Caco-2 (cell line): Measurements from ENCODE around the gene EXOC8. TPM values are rescaled to one million over a fixed set of nuclear protein-coding genes. Genes with fewer than 3 reads are reported as not detected.

Source experiments
- BruUV-seq: library from RNA; stranded (reverse); fragments of 400-500 nt; replicated peaks from 2 replicates; lab custom pipeline; 2021; lab: Mats Ljungman, UMichigan
- CTCF ChIA-PET: fragments of 300-600 bp; sonication (Branson Sonifier 250); formaldehyde crosslinking; loops from one replicate; lab custom pipeline; 2022; ENCODE audit warnings: antibody characterized with exemption; lab: Charles Lee
- POLR2A ChIA-PET: fragments of 300-600 bp; sonication (Branson Sonifier 250); formaldehyde crosslinking; loops from one replicate; lab custom pipeline; 2022; ENCODE audit warnings: antibody characterized with exemption; lab: Charles Lee
- DNase-seq, 2 experiments: peaks; one replicate each; pipeline versions ENCODE4 v3.0.0 to v3.0.0-alpha.2; 2020 to 2022
- H3K27me3 ChIP-seq: replicated peaks from 2 replicates; pipeline ENCODE4 v1.6.0; 2011; ENCODE audit warnings: low read length; ENCODE audit not compliant: control insufficient read depth, insufficient read depth
- H3K36me3 ChIP-seq: 2 replicates; pipeline ENCODE4 v1.5.1; 2011; ENCODE audit warnings: low read length; ENCODE audit not compliant: control insufficient read depth, insufficient read depth
- H3K4me1 ChIP-seq: fragments of 250-450 bp; sonication (Bioruptor Pico); 2 replicates; pipeline ENCODE4 v1.5.1; 2020; ENCODE audit warnings: mild to moderate bottlenecking
- H3K4me3 ChIP-seq: 2 replicates; pipeline ENCODE4 v1.5.1; 2011; ENCODE audit warnings: low read depth, mild to moderate bottlenecking, control low read depth, low read length
- H3K9me3 ChIP-seq: fragments of 250-450 bp; sonication (Bioruptor Pico); 2 replicates; pipeline ENCODE4 v1.5.1; 2020; ENCODE audit warnings: mild to moderate bottlenecking, moderate library complexity
- H3K27ac Mint-ChIP-seq: one replicate; pipeline ENCODE4 v1.8.0; 2022; ENCODE audit warnings: mixed read lengths; ENCODE audit not compliant: unreplicated experiment
- H3K27me3 Mint-ChIP-seq: one replicate; pipeline ENCODE4 v1.8.0; 2022; ENCODE audit warnings: mixed read lengths; ENCODE audit not compliant: insufficient read depth, unreplicated experiment
- H3K36me3 Mint-ChIP-seq: one replicate; pipeline ENCODE4 v1.8.0; 2022; ENCODE audit warnings: mild to moderate bottlenecking, mixed read lengths; ENCODE audit not compliant: insufficient read depth, unreplicated experiment
- H3K4me1 Mint-ChIP-seq: one replicate; pipeline ENCODE4 v1.8.0; 2022; ENCODE audit warnings: low read depth, mixed read lengths; ENCODE audit not compliant: unreplicated experiment
- H3K4me3 Mint-ChIP-seq: one replicate; pipeline ENCODE4 v1.8.0; 2022; ENCODE audit warnings: mild to moderate bottlenecking, moderate library complexity, mixed read lengths; ENCODE audit not compliant: unreplicated experiment
- H3K9me3 Mint-ChIP-seq: one replicate; pipeline ENCODE4 v1.8.0; 2022; ENCODE audit warnings: mixed read lengths; ENCODE audit not compliant: unreplicated experiment
- CTCF ChIP-seq, 2 experiments: fragments of 200-600 bp in 1 of 2; IDR thresholded peaks; 1 replicate in 1 of 2; 2 replicates in 1 of 2; pipeline versions ENCODE4 v1.5.1 to v1.8.0; 2011 to 2022; ENCODE audit warnings: antibody characterized with exemption in 1 of 2, control low read depth in 1 of 2, inconsistent platforms in 1 of 2, low read depth in 1 of 2, low read length in 1 of 2, mild to moderate bottlenecking in 1 of 2, moderate library complexity in 1 of 2; ENCODE audit not compliant: insufficient read depth in 1 of 2, severe bottlenecking in 1 of 2, unreplicated experiment in 1 of 2
- intact Hi-C: fragments of 100-400 bp; cut with micrococcal nuclease; formaldehyde crosslinking; loops from one replicate; pipeline ENCODE4 v1.10.0; 2022; ENCODE audit not compliant: unreplicated experiment
- total RNA-seq: library from RNA; stranded (reverse); gene quantifications from 2 replicates; pipeline ENCODE4 v1.2.3, GENCODE V29; 2022

EXOC8 gene
- total RNA-seq, 1 experiment from 2014 or later = 18.3 TPM

GRCh38 chr1:231284441-231284840 is 53.2 kb downstream of the EXOC8 start:
- ChIA-PET CTCF (no interaction called here), POLR2A (no interaction called here)
- no peaks in the 10 kb centered on the region for H3K27me3 ChIP-seq
- Mint-ChIP-seq H3K27ac (no peak overlapping the region), H3K4me1 (no peaks in the 10 kb centered on the region), H3K4me3 (no peak overlapping the region), H3K36me3 (no peaks in the 10 kb centered on the region), H3K27me3 (no peaks in the 10 kb centered on the region), H3K9me3 (no peaks in the 10 kb centered on the region)
- no peak for DNase-seq
- no peaks in the 10 kb centered on the region for H3K9me3 ChIP-seq
- no TSS peak for BruUV-seq
- H3K4me1 ChIP-seq = no peaks in the 10 kb centered on the region
- H3K36me3 ChIP-seq = no peaks in the 10 kb centered on the region
- intact Hi-C loops = no loop called here
- H3K4me3 ChIP-seq = no peak overlapping the region
- TF ChIP-seq CTCF (IDR thresholded peaks at IDR 0.05; ENCODE audit: insufficient read depth in 1 of 2, low read depth in 1 of 2, low read length in 1 of 2, severe bottlenecking in 1 of 2, unreplicated experiment in 1 of 2) = no peak

Other genes starting within 250 kb of the EXOC8 start
- gene TRIM67, start 175.8 kb downstream of the EXOC8 start, total RNA-seq = 0.54 and 0.58 TPM in 2 replicates
- gene GNPAT, start 96.6 kb downstream of the EXOC8 start, total RNA-seq = 64.4 and 72.8 TPM in 2 replicates
- 21.3 and 24.9 TPM in 2 replicates for gene SPRTN, start 441 bp upstream of the EXOC8 start, total RNA-seq
- 26.7 and 31.1 TPM in 2 replicates for gene EGLN1, start 84.4 kb upstream of the EXOC8 start, total RNA-seq
- 37.0 and 39.0 TPM in 2 replicates for gene TSNAX, start 190.8 kb upstream of the EXOC8 start, total RNA-seq